Inferior parietal cortex (tissue), 1 donor: Measurements from ENCODE around the gene KRTAP16-1.
"Not testable (repeated sequence)": the region's sequence is repeated elsewhere in the genome, so short reads cannot be mapped to it uniquely, and the experiment has no call there.

ENCODE experiments used
- DNase-seq: peaks from one replicate; pipeline ENCODE4 v3.0.0-alpha.2; 2016; ENCODE audit errors: extremely low spot score

The KRTAP16-1 gene

GRCh38 chr17:41301916-41302901 is 6.9 kb downstream of the KRTAP16-1 start, which contains the start of gene KRTAP29-1:
Gene KRTAP29-1 (minus strand): TSS chr17:41302851. CDS start chr17:41302851, 0 bp downstream.
- DNase-seq, result no peak

GRCh38 chr17:41301204-41301790 is 7.8 kb downstream of the KRTAP16-1 start:
- no peak for DNase-seq

- no peak for DNase-seq
Observed at GRCh38 chr17:41298458-41299135, 10.5 kb downstream of the KRTAP16-1 start.

- DNase-seq, result no peak
Observed at GRCh38 chr17:41296846-41297245, 12.3 kb downstream of the KRTAP16-1 start.

GRCh38 chr17:41294016-41294415 is 15.1 kb downstream of the KRTAP16-1 start:
- no peak for DNase-seq

GRCh38 chr17:41287050-41287449 is 22.1 kb downstream of the KRTAP16-1 start:
- no peak for DNase-seq

- DNase-seq, result no peak
Observed at GRCh38 chr17:41284546-41284945, 24.6 kb downstream of the KRTAP16-1 start.

GRCh38 chr17:41284043-41284442 is 25.1 kb downstream of the KRTAP16-1 start:
- DNase-seq, result no peak

GRCh38 chr17:41278176-41278955 is 30.7 kb downstream of the KRTAP16-1 start:
- DNase-seq, result no peak

- not testable (repeated sequence) for DNase-seq
Observed at GRCh38 chr17:41275648-41276190, 33.4 kb downstream of the KRTAP16-1 start, which contains the start of gene KRTAP9-7. Gene KRTAP9-7 (plus strand): TSS chr17:41275698. CDS start chr17:41275698, 0 bp downstream.

GRCh38 chr17:41271858-41272257 is 37.3 kb downstream of the KRTAP16-1 start:
- DNase-seq, result no peak

- not testable (repeated sequence) for DNase-seq
Observed at GRCh38 chr17:41271323-41271722, 37.8 kb downstream of the KRTAP16-1 start.

- no peak for DNase-seq
Observed at GRCh38 chr17:41267711-41268110, 41.4 kb downstream of the KRTAP16-1 start.

GRCh38 chr17:41265078-41265477 is 44.0 kb downstream of the KRTAP16-1 start, which contains the start of gene KRTAP9-6:
Gene KRTAP9-6 (plus strand): TSS chr17:41265378. CDS start chr17:41265378, 0 bp downstream.
- no peak for DNase-seq

- DNase-seq, result no peak
Observed at GRCh38 chr17:41264599-41264998, 44.5 kb downstream of the KRTAP16-1 start.

GRCh38 chr17:41263212-41263611 is 45.9 kb downstream of the KRTAP16-1 start:
- no peak for DNase-seq

GRCh38 chr17:41258406-41258805 is 50.7 kb downstream of the KRTAP16-1 start:
- DNase-seq, result no peak
